Hepatocyte (in vitro differentiated cells): ENCODE measurements around the gene SLC9A7. TPM values are rescaled to one million over a fixed set of nuclear protein-coding genes. Genes with fewer than 3 reads are reported as not detected.

Experiments
- DNase-seq: peaks from one replicate; pipeline ENCODE4 v3.0.0-alpha.2; 2016; ENCODE audit warnings: low spot score
- H2AFZ ChIP-seq: fragments of 200-600 bp; sonication (generic); 2 replicates; pipeline ENCODE4 v1.6.0; 2016; ENCODE audit warnings: antibody characterized with exemption, mild to moderate bottlenecking
- H3K27ac ChIP-seq: fragments of 200-600 bp; sonication (generic); 2 replicates; pipeline ENCODE4 v1.5.1; 2016; ENCODE audit warnings: mild to moderate bottlenecking
- H3K27me3 ChIP-seq: fragments of 200-600 bp; sonication (generic); 2 replicates; pipeline ENCODE4 v1.6.1; 2016
- H3K36me3 ChIP-seq: fragments of 200-600 bp; sonication (generic); replicated peaks from 2 replicates; pipeline ENCODE4 v1.5.1; 2016; ENCODE audit warnings: low read depth; ENCODE audit not compliant: insufficient read depth
- H3K4me1 ChIP-seq: fragments of 200-600 bp; sonication (generic); 2 replicates; pipeline ENCODE4 v1.5.1; 2016; ENCODE audit warnings: mild to moderate bottlenecking, moderate library complexity; ENCODE audit not compliant: insufficient read depth
- H3K4me2 ChIP-seq: fragments of 200-600 bp; sonication (generic); 2 replicates; pipeline ENCODE4 v1.6.0; 2016
- H3K4me3 ChIP-seq: fragments of 200-600 bp; sonication (generic); 2 replicates; pipeline ENCODE4 v1.5.1; 2016; ENCODE audit warnings: mild to moderate bottlenecking
- H3K79me2 ChIP-seq: fragments of 200-600 bp; sonication (generic); 2 replicates; pipeline ENCODE4 v1.6.0; 2017; ENCODE audit warnings: mild to moderate bottlenecking
- H3K9me2 ChIP-seq: fragments of 200-600 bp; sonication (generic); replicated peaks from 2 replicates; pipeline ENCODE4 v1.6.0; 2017; ENCODE audit warnings: mild to moderate bottlenecking; ENCODE audit not compliant: insufficient read depth
- H3K9me3 ChIP-seq: fragments of 200-600 bp; sonication (generic); 2 replicates; pipeline ENCODE4 v1.5.1; 2016; ENCODE audit warnings: low read depth, mild to moderate bottlenecking
- H4K20me1 ChIP-seq: fragments of 200-600 bp; sonication (generic); 2 replicates; pipeline ENCODE4 v1.6.0; 2016; ENCODE audit warnings: mild to moderate bottlenecking; ENCODE audit not compliant: insufficient read depth, poor library complexity, severe bottlenecking
- EZH2 ChIP-seq: fragments of 200-600 bp; sonication (generic); IDR thresholded peaks from 2 replicates; pipeline ENCODE4 v1.6.1; 2016; ENCODE audit warnings: antibody characterized with exemption, mild to moderate bottlenecking, borderline replicate concordance
- EZH2phosphoT487 ChIP-seq: fragments of 200-600 bp; sonication (generic); IDR thresholded peaks from one replicate; pipeline ENCODE4 v1.6.1; 2018; ENCODE audit warnings: antibody characterized with exemption, mild to moderate bottlenecking, low read depth, moderate library complexity; ENCODE audit not compliant: unreplicated experiment, severe bottlenecking
- WGBS: methylation state at CpG from one replicate; pipeline ENCODE4 v1.1.6; 2016; ENCODE audit warnings: low lambda C conversion rate; ENCODE audit errors: missing lambda C conversion rate; 5-methylcytosine and 5-hydroxymethylcytosine counted together
- polyA plus RNA-seq: library from polyadenylated mRNA; unstranded; fragments of >200 nt; fragmentation: Nextera tagmentation; extraction: Ambion mirVana; gene quantifications from 2 replicates; pipeline ENCODE4 v1.2.1, GENCODE V29; 2016
- total RNA-seq: library from RNA; depleted of rRNA; stranded (reverse); fragments of >200 nt; gene quantifications from 2 replicates; pipeline ENCODE4 v1.2.3, GENCODE V29; 2014
- TF ChIP-seq, protein P1 (sequence below): fragments of 200-600 bp; sonication (generic); IDR thresholded peaks from 2 replicates; pipeline ENCODE4 v1.5.1; 2016; ENCODE audit warnings: antibody characterized with exemption, mild to moderate bottlenecking; ENCODE audit not compliant: poor library complexity

SLC9A7 gene
- total and polyA plus RNA-seq, 2 experiments from 2014 or later: 3.6 to 8.1 TPM

- Histone ChIP-seq H3K4me3 (no peak overlapping the region), H3K36me3 (no peaks in the 10 kb centered on the region), H3K27ac (no peak overlapping the region), H2AFZ (no peak overlapping the region), H3K9me2 (no peaks in the 10 kb centered on the region), H3K4me2 (peak overlapping the region; percentile 36), H3K79me2 (no peaks in the 10 kb centered on the region), H3K27me3 (no peaks in the 10 kb centered on the region), H4K20me1 (no peaks in the 10 kb centered on the region), H3K4me1 (no peaks in the 10 kb centered on the region), H3K9me3 (no peaks in the 10 kb centered on the region)
- 38% methylated on average over 7 of the region's 7 CpGs for WGBS
- no peak for DNase-seq
- peak; percentile 82 for TF ChIP-seq EZH2phosphoT487
- TF ChIP-seq, protein P1, sequence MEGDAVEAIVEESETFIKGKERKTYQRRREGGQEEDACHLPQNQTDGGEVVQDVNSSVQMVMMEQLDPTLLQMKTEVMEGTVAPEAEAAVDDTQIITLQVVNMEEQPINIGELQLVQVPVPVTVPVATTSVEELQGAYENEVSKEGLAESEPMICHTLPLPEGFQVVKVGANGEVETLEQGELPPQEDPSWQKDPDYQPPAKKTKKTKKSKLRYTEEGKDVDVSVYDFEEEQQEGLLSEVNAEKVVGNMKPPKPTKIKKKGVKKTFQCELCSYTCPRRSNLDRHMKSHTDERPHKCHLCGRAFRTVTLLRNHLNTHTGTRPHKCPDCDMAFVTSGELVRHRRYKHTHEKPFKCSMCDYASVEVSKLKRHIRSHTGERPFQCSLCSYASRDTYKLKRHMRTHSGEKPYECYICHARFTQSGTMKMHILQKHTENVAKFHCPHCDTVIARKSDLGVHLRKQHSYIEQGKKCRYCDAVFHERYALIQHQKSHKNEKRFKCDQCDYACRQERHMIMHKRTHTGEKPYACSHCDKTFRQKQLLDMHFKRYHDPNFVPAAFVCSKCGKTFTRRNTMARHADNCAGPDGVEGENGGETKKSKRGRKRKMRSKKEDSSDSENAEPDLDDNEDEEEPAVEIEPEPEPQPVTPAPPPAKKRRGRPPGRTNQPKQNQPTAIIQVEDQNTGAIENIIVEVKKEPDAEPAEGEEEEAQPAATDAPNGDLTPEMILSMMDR: no peak
Observed at GRCh38 chrX:46777971-46778810, 19.3 kb upstream of the SLC9A7 start.

DNA sequence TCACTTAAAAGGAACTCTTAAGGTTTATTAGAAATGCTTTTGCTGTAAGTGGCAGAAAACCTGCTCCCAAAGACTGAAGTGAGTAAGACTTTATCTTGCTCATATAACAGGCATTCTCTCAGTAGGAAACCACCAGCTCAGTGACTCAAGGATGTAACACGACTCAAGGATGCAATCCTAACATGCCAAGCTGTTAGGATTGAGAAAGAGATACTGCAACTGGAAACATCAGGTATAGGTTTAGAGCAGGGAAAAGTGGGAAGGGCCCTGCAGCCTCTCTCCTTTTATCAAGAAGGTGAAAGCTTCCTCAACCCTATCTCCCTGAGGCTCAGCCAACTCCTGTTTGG lies 11.9 kb upstream of the SLC9A7 start:
- H3K4me2 ChIP-seq: no peak overlapping the region

DNA sequence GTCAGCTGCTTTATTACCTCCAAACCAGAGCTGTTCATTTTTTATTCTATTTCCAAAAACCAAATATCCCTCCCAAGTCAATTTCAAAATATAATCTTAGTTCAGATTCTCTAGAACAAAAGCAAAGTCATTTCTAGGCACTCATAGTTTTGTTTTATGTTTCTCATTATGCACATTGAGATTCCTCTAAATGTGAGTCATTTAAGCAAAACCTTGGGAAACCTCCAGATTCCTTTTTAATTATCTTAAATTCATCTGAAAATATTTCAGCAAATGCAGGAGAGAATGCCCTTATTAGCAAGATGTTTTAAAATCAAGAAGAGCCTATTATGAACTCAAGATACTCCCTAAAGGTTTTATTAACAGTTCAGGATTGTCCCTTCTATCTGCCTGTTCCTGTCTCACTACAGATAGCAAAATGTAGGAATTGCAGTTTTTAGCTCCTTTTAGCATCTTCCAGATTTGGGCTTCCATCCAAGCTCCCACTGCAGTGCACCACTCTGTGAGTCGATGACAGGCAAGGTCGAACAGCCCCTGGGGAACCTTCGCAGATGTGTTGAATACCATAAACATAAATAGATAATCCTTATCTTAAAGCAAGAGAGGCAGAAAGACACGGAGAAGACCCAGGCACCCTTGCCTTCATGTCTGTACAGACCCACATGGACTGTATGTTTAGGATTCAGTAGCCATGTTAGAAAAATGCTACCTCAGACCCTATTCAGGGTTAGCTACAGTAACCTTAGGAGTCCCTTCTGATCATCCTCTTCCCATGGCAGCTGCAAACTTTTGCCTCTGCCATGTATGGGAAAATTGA lies 11.3 kb upstream of the SLC9A7 start:
- no peak overlapping the region for H2AFZ ChIP-seq
- 43% methylated on average over 4 of the region's 4 CpGs for WGBS
- H3K9me3 ChIP-seq: no peaks in the 10 kb centered on the region
- H3K27ac ChIP-seq: no peak overlapping the region
- no peak overlapping the region for H3K4me3 ChIP-seq
- H3K27me3 ChIP-seq: no peaks in the 10 kb centered on the region
- H3K79me2 ChIP-seq: no peaks in the 10 kb centered on the region
- H3K9me2 ChIP-seq: no peaks in the 10 kb centered on the region
- no peak for DNase-seq
- TF ChIP-seq EZH2phosphoT487: no peak
- TF ChIP-seq, protein P1: no peak
- no peak for TF ChIP-seq EZH2
- H3K36me3 ChIP-seq: no peaks in the 10 kb centered on the region
- H4K20me1 ChIP-seq: no peaks in the 10 kb centered on the region
- H3K4me1 ChIP-seq: no peaks in the 10 kb centered on the region
- H3K4me2 ChIP-seq: no peak overlapping the region

More for the DNA sequence above, 11.9 kb upstream of the SLC9A7 start:
- no peaks in the 10 kb centered on the region for H3K36me3 ChIP-seq
- H3K4me3 ChIP-seq: no peak overlapping the region
- H3K27me3 ChIP-seq: no peaks in the 10 kb centered on the region
- no peaks in the 10 kb centered on the region for H4K20me1 ChIP-seq
- TF ChIP-seq, protein P1: no peak
- TF ChIP-seq EZH2: no peak
- no peak for TF ChIP-seq EZH2phosphoT487
- H3K79me2 ChIP-seq: no peaks in the 10 kb centered on the region
- H3K4me1 ChIP-seq: no peaks in the 10 kb centered on the region
- no peaks in the 10 kb centered on the region for H3K9me3 ChIP-seq
- no peak overlapping the region for H3K27ac ChIP-seq
- no peak for DNase-seq
- 7% methylated on average over 1 of the region's 1 CpG for WGBS
- H2AFZ ChIP-seq: no peak overlapping the region
- no peaks in the 10 kb centered on the region for H3K9me2 ChIP-seq
